Measurements from ENCODE around the gene LDB2.

- TF ChIP-seq CTCF (IDR thresholded peaks at IDR 0.05; ENCODE audit: low read depth, low read length) (no peak), MAX (IDR thresholded peaks at IDR 0.05; ENCODE audit: low read depth, low read length) (no peak), POLR2A (IDR thresholded peaks at IDR 0.05; ENCODE audit: extremely low read depth, insufficient read length) (no peak)
These were observed 245.6 kb downstream of the LDB2 start for GRCh38 chr4:16652732-16653305.
